ENCODE data around the gene KCNMA1. TPM values are rescaled to one million over a fixed set of nuclear protein-coding genes. Genes with fewer than 3 reads are reported as not detected.

KCNMA1 gene
- total RNA-seq, 1 donor = 77.8 TPM

DNA sequence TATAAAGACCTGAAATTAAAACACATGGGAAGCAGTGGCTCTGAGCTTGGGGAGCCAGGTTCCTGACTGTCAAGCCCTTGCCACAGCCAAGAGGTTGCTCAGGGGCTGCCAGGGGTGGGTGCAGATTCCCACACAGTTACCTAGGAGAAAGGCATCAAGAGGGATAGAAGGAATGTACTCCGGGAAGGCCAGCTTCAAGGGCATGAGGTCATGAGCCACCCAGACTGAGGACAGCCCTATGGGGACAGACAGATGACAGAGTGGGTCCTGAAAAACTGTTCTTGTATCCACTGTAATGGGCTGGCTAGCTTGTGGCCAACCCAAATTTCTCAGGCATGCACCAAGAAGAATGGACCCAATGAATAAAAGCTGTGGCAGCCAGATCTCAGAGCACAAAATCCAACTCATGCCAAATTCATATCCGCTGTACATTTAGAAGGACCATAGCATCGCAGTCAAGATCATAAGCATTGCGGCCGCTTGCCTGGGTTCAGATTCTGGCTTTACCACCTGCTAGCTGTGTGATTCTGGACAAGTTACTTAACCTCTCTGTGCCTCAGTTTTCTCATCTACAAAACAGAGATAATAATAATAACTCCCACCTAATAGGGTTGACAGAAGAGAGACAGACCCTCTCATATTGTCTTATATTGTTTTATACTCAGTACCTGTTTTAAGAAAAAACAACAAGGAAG is 44.9 kb upstream of the KCNMA1 start:
- Histone ChIP-seq H3K79me2 (ENCODE audit: insufficient read depth, low read length) (no peaks in the 10 kb centered on the region), H3K4me2 (ENCODE audit: insufficient read depth, low read length) (no peak overlapping the region), H3K4me3 (ENCODE audit: insufficient read depth, low read length) (no peak overlapping the region), H3K4me1 (ENCODE audit: insufficient read depth, low read length) (no peaks in the 10 kb centered on the region), H3K27me3 (ENCODE audit: insufficient read depth, low read length) (peaks cover 29% of the 10 kb centered on the region), H3K9me3 (ENCODE audit: low read depth, low read length) (no peaks in the 10 kb centered on the region), H3K27ac (ENCODE audit: low read depth, low read length) (no peak overlapping the region), H2AFZ (ENCODE audit: low read length) (no peak overlapping the region), H4K20me1 (ENCODE audit: insufficient read depth, low read length) (no peaks in the 10 kb centered on the region), H3K36me3 (ENCODE audit: insufficient read depth, low read length) (no peaks in the 10 kb centered on the region)
- TF ChIP-seq, protein P1, sequence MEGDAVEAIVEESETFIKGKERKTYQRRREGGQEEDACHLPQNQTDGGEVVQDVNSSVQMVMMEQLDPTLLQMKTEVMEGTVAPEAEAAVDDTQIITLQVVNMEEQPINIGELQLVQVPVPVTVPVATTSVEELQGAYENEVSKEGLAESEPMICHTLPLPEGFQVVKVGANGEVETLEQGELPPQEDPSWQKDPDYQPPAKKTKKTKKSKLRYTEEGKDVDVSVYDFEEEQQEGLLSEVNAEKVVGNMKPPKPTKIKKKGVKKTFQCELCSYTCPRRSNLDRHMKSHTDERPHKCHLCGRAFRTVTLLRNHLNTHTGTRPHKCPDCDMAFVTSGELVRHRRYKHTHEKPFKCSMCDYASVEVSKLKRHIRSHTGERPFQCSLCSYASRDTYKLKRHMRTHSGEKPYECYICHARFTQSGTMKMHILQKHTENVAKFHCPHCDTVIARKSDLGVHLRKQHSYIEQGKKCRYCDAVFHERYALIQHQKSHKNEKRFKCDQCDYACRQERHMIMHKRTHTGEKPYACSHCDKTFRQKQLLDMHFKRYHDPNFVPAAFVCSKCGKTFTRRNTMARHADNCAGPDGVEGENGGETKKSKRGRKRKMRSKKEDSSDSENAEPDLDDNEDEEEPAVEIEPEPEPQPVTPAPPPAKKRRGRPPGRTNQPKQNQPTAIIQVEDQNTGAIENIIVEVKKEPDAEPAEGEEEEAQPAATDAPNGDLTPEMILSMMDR (IDR thresholded peaks at IDR 0.05; ENCODE audit: extremely low read depth, low read depth, low read length) = no peak
- no peak for DNase-seq (ENCODE audit: insufficient read length, low spot score, missing footprints)

DNA sequence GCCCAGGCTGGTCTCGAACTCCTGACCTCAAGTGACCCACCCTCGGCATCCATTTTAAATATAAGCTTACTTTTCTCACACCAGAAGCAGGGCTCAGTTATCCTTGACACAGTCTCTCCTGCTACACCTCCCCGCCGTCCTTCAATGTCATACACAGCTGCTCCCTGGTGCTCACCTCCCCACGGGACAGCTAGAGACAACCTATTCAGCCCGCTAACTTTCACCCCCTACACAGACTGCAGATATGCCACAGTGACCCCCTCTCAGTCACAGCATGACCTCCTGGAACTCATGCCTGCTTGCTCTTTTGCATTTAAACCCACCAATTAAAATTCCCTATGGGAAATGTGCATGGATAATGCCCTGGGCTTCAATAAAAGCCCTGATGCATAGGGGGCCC is 44.2 kb upstream of the KCNMA1 start:
- TF ChIP-seq, protein P1 (IDR thresholded peaks at IDR 0.05; ENCODE audit: extremely low read depth, low read depth, low read length) = no peak
- H3K4me2 ChIP-seq (ENCODE audit: insufficient read depth, low read length) = no peak overlapping the region
- H3K27me3 ChIP-seq (ENCODE audit: insufficient read depth, low read length) = peaks cover 23% of the 10 kb centered on the region

DNA sequence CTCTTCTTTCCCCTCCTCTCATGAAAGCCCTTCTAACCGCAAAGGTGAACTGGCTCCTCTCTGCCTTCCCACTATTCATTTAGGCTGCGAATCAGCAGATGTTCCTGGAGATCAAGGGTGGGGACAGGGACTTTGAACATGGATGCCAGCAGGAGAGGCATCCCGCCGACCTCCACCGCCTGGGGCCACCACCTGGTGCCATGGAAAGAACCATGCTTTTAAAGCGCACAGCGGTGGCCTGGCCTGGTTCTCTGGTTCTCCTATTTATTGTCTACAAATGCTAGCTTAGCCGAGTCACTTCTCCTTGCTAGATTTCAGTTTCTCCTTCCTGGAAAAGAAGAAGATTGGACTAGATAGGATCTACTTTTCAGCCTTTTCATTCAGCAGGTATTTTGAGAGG is 43.2 kb upstream of the KCNMA1 start:
- Histone ChIP-seq H3K4me3 (ENCODE audit: insufficient read depth, low read length) (no peak overlapping the region), H3K79me2 (ENCODE audit: insufficient read depth, low read length) (no peaks in the 10 kb centered on the region), H3K27me3 (ENCODE audit: insufficient read depth, low read length) (peaks cover 16% of the 10 kb centered on the region), H2AFZ (ENCODE audit: low read length) (no peak overlapping the region), H4K20me1 (ENCODE audit: insufficient read depth, low read length) (no peaks in the 10 kb centered on the region), H3K4me2 (ENCODE audit: insufficient read depth, low read length) (no peak overlapping the region), H3K36me3 (ENCODE audit: insufficient read depth, low read length) (no peaks in the 10 kb centered on the region), H3K27ac (ENCODE audit: low read depth, low read length) (no peak overlapping the region), H3K4me1 (ENCODE audit: insufficient read depth, low read length) (no peaks in the 10 kb centered on the region), H3K9me3 (ENCODE audit: low read depth, low read length) (no peaks in the 10 kb centered on the region)
- TF ChIP-seq, protein P1 (IDR thresholded peaks at IDR 0.05; ENCODE audit: extremely low read depth, low read depth, low read length) = no peak
- no peak for DNase-seq (ENCODE audit: insufficient read length, low spot score, missing footprints)

More for the DNA sequence above, 44.2 kb upstream of the KCNMA1 start:
- Histone ChIP-seq H3K4me3 (ENCODE audit: insufficient read depth, low read length) (no peak overlapping the region), H2AFZ (ENCODE audit: low read length) (no peak overlapping the region), H3K27ac (ENCODE audit: low read depth, low read length) (no peak overlapping the region), H3K79me2 (ENCODE audit: insufficient read depth, low read length) (no peaks in the 10 kb centered on the region), H3K36me3 (ENCODE audit: insufficient read depth, low read length) (no peaks in the 10 kb centered on the region), H4K20me1 (ENCODE audit: insufficient read depth, low read length) (no peaks in the 10 kb centered on the region), H3K9me3 (ENCODE audit: low read depth, low read length) (no peaks in the 10 kb centered on the region), H3K4me1 (ENCODE audit: insufficient read depth, low read length) (no peaks in the 10 kb centered on the region)
- no peak for DNase-seq (ENCODE audit: insufficient read length, low spot score, missing footprints)

DNA sequence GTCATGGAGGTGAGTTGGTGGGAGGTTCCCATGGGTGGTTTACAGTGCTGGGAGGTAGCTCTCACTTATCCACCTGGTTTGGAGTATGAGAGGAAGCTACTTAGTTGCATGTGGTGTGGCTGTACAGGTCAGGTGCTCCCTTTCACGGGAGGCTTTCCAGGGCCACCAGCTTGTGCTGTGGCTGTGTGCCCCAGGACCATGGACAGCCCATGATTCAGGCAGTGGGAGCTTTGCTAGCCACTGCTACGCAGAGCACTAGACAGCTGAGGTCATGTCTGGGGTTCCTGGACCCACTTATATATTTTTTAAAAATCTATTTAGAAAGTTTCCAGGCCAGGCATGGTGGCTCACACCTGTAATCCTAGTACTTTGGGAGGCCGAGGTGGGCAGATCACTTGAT is 42.5 kb upstream of the KCNMA1 start:
- Histone ChIP-seq H3K4me3 (ENCODE audit: insufficient read depth, low read length) (no peak overlapping the region), H3K4me2 (ENCODE audit: insufficient read depth, low read length) (no peak overlapping the region), H3K4me1 (ENCODE audit: insufficient read depth, low read length) (no peaks in the 10 kb centered on the region), H2AFZ (ENCODE audit: low read length) (no peak overlapping the region), H3K36me3 (ENCODE audit: insufficient read depth, low read length) (no peaks in the 10 kb centered on the region), H3K79me2 (ENCODE audit: insufficient read depth, low read length) (no peaks in the 10 kb centered on the region), H3K27me3 (ENCODE audit: insufficient read depth, low read length) (peaks cover 15% of the 10 kb centered on the region), H3K9me3 (ENCODE audit: low read depth, low read length) (no peaks in the 10 kb centered on the region), H3K27ac (ENCODE audit: low read depth, low read length) (no peak overlapping the region), H4K20me1 (ENCODE audit: insufficient read depth, low read length) (no peaks in the 10 kb centered on the region)
- TF ChIP-seq, protein P1 (IDR thresholded peaks at IDR 0.05; ENCODE audit: extremely low read depth, low read depth, low read length) = no peak
- DNase-seq (ENCODE audit: insufficient read length, low spot score, missing footprints) = no peak

Measured in osteoblast (primary cell).